ENCODE measurements around the gene NT5DC4.

NT5DC4 gene

DNA sequence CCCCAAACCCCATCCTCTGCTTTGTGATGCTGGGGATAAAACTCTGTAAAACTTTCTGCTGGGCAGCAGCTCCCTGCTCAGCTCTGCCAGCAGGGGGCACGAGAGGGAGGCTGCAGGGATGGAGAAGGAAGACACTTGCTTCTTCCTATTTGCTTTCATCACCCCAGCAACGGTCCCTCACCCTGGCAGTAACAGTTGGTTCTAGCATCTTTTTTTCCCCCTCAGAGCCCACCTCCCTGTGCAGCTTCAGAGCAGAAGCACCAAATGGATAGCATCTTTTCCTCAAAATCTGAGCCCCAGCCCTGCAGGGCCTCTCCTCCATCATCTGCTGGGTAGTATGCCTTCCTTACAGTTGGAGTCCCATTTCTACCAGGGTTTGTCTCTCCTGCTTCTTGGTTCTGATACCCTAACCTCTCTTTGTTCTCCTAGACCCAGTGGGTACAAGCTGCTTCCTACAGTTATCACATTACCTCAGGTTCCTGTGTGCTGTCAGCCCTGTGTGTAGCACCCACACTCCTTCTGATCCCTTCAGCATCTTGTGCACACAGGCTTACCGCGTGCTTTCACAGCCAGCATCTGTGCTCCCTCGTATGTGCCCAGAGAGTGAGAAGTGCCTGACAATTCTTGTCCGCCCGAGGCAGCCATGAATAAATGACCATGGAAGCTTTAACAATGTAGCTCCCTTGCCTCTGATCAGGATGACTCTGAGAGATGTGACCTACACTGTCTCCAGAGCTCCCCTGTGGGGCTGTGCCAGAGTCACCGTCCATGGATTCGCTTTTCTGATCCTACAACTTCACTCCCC, 29.1 kb downstream of the NT5DC4 start:
- Mint-ChIP-seq H3K27me3 (no peaks in the 10 kb centered on the region), H3K4me3 (no peak overlapping the region), H3K9me3 (no peaks in the 10 kb centered on the region), H3K36me3 (ENCODE audit: low read depth) (peaks cover 22% of the 10 kb centered on the region), H3K4me1 (peaks cover 17% of the 10 kb centered on the region), H3K27ac (no peak overlapping the region)
- DNase-seq (peak; percentile 85), ATAC-seq (peak; percentile 86)

DNA sequence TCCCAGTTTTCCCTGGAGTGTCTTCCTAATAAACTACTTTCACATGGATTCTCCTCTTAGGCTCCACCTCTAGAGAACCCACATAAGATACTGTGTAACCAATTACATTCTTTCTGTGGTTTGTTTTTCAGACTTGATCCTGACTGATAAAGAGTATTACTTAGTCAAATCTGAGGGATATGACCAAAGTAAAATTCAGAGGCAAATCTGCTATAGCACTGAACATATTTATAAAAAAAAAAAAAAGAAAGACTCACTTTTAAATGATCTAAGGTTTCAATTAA, 29.7 kb downstream of the NT5DC4 start:
- ATAC-seq (no peak), DNase-seq (no peak)
- Mint-ChIP-seq H3K27ac (no peak overlapping the region), H3K27me3 (no peaks in the 10 kb centered on the region), H3K9me3 (no peaks in the 10 kb centered on the region), H3K36me3 (ENCODE audit: low read depth) (peaks cover 28% of the 10 kb centered on the region), H3K4me1 (peaks cover 17% of the 10 kb centered on the region), H3K4me3 (no peak overlapping the region)

DNA sequence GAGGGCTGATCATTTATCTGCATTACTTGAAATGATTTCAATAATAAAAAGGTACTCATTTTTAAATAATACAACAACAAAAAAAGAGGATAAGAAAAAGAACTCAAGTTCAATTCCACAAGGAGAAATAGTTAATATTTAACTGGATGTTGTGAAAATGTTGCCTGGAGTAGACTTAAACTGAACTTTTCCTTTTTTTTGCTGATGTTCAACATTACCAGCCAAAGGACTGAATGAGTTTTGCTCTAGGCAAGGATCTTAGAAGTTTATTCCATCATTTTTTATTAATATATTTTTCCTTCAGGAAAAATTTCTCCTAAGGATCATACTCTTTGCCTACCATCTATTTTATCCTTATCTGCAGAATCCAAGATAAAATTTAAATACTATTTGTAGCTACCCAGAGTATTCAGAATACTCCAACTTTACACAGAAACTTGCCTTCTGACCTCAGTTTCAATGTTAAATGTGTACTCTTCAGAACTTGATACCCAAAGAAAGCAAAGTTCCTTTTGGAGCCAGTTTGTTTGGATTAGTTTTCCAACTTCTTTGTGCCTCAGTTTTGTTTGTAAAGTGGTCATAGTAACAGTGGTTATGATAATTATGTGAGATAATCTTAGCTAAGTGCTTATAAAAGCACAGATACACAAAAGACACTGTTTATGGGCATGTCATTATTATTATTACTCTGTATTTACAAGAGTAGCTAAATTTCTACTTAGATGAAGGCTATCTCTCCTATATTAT, 30.8 kb downstream of the NT5DC4 start:
- H3K27ac Mint-ChIP-seq: no peak overlapping the region

DNA sequence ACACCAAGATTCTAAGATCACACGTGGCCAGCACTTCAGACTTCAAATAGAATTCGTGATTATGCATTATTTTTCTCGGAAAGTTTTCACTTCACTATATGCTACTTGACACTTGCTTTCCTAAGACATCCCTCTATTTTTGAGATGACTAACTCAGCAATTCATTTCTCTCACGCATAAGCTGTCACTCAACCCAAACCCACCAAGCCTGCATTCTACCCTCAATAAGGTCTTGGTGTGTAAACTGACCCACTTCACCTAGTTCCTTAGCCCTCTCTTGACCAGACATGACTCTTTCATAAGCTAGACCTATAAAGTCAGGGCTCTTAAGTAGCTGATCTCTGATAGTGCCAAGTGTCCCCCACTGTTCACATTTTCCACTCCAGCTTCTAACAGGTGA, 31.8 kb downstream of the NT5DC4 start:
- H3K9me3 Mint-ChIP-seq: no peaks in the 10 kb centered on the region
- peaks cover 17% of the 10 kb centered on the region for H3K4me1 Mint-ChIP-seq
- DNase-seq: no peak
- H3K27me3 Mint-ChIP-seq: no peaks in the 10 kb centered on the region
- peaks cover 38% of the 10 kb centered on the region for H3K36me3 Mint-ChIP-seq (ENCODE audit: low read depth)
- no peak overlapping the region for H3K4me3 Mint-ChIP-seq
- no peak for ATAC-seq
- no peak overlapping the region for H3K27ac Mint-ChIP-seq

More for the DNA sequence above, 30.8 kb downstream of the NT5DC4 start:
- Mint-ChIP-seq H3K27me3 (no peaks in the 10 kb centered on the region), H3K4me3 (no peak overlapping the region), H3K4me1 (peaks cover 17% of the 10 kb centered on the region), H3K36me3 (ENCODE audit: low read depth) (peaks cover 34% of the 10 kb centered on the region), H3K9me3 (no peaks in the 10 kb centered on the region)
- no peak for ATAC-seq
- DNase-seq: no peak

DNA sequence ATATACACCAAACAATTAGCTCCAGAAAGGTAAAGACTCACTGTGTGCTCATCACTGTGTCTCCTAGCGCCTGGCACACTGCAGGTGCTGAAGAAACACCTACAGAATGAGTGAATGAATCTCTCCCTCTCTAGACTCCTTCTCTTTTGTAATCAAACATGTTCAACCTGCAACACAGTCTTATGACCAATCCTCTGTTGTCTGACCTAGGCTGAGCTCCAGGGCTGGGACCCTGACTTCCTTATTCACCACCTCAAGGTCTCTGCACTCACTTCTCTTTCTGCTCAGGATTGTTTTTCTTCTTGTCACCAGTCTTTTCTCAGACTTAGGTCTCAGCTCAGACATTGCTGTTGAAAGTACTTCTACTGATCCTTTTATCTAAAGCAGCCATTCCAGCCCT, 33.7 kb downstream of the NT5DC4 start:
- H3K4me1 Mint-ChIP-seq: peaks cover 18% of the 10 kb centered on the region
- H3K9me3 Mint-ChIP-seq: no peaks in the 10 kb centered on the region
- no peak for DNase-seq
- H3K4me3 Mint-ChIP-seq: no peak overlapping the region
- H3K27ac Mint-ChIP-seq: no peak overlapping the region
- ATAC-seq: no peak
- H3K36me3 Mint-ChIP-seq (ENCODE audit: low read depth): peaks cover 49% of the 10 kb centered on the region
- no peaks in the 10 kb centered on the region for H3K27me3 Mint-ChIP-seq

DNA sequence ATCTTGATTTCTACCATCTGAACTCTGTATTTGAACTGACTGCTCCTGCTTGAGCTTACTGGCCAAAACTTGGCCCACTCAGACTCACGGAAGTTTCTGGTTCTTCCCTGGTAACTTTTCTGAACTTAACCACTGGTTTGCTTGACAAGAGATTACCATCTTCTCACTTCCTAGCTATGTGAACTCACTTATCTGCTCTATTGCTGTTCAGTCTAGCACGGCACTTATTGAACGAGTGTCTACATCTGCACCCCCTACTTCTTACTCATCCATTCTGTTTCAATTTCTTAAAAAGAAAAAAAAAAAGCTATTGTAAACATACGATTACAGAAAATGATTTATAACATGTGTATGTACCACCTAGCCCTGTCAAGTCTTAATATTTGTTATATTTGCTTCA, 34.6 kb downstream of the NT5DC4 start:
- Mint-ChIP-seq H3K4me3 (no peak overlapping the region), H3K27ac (no peak overlapping the region), H3K9me3 (no peaks in the 10 kb centered on the region), H3K27me3 (no peaks in the 10 kb centered on the region), H3K4me1 (peaks cover 10% of the 10 kb centered on the region), H3K36me3 (ENCODE audit: low read depth) (peaks cover 49% of the 10 kb centered on the region)
- ATAC-seq (no peak), DNase-seq (no peak)

DNA sequence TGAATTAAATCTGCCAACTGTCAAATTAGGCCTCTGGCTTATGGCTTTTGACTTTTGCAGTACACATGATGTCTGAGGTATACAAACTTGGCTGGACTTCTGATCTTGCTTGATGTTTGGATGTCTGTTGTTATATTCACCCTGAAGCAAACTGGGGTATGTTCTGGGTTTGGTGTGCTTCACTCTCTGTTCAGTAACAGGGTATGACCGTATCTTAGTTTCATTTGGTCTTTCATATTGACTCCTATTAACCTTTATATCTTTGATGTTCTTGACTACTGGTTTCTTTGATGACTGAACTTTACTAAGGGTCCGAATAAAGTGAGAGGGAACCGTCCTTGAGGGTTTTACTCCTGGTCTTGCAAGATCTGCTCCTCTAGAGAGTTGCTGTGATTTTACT, 35.4 kb downstream of the NT5DC4 start:
- DNase-seq: no peak
- Mint-ChIP-seq H3K4me1 (peaks cover 10% of the 10 kb centered on the region), H3K36me3 (ENCODE audit: low read depth) (peaks cover 50% of the 10 kb centered on the region), H3K27me3 (no peaks in the 10 kb centered on the region), H3K4me3 (no peak overlapping the region), H3K9me3 (no peaks in the 10 kb centered on the region), H3K27ac (no peak overlapping the region)
- no peak for ATAC-seq

DNA sequence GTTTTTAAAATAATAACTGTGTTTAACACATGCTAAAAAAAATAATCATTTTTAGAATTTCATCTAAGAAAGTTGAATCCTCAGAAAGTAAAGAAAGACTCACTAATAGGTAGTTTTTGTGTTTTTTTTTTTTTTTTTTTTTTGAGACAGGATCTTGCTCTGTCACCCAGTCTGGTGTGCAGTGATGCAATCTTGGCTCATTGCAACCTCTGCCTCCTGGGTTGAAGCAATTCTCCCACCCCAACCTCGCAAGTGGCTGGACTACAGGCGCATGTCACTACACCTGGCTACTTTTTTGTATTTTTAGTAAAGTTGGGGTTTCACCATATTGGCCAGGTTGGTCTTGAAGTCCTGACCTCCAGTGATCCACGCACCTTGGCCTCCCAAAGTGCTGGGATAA, 36.4 kb downstream of the NT5DC4 start:
- Mint-ChIP-seq H3K27me3 (no peaks in the 10 kb centered on the region), H3K9me3 (no peaks in the 10 kb centered on the region)
- DNase-seq: no peak

DNA sequence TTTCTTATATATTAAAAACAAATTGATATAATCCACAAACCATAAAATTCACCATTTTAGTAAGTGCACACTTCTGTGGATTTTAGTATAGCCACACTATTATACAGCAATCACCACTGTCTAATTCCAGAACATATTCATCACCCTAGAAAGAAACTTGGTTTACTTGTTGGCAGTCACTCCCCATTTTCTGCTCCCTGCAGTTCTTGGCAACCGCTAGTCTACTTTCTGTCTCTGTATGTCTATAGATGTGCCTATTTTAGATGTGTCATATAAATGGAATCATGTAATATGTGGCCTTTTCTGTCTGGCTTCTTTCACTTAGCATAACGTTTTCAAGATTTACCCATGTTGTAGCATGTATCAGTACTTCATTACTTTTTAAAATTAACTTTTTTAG, 37.9 kb downstream of the NT5DC4 start:
- H3K27me3 Mint-ChIP-seq: no peaks in the 10 kb centered on the region
- DNase-seq (no peak), ATAC-seq (no peak)
- no peaks in the 10 kb centered on the region for H3K9me3 Mint-ChIP-seq
- H3K27ac Mint-ChIP-seq: no peak overlapping the region
- peaks cover 9% of the 10 kb centered on the region for H3K4me1 Mint-ChIP-seq
- H3K4me3 Mint-ChIP-seq: no peak overlapping the region
- peaks cover 50% of the 10 kb centered on the region for H3K36me3 Mint-ChIP-seq (ENCODE audit: low read depth)

More for the DNA sequence above, 36.4 kb downstream of the NT5DC4 start:
- Mint-ChIP-seq H3K4me3 (no peak overlapping the region), H3K4me1 (peaks cover 10% of the 10 kb centered on the region), H3K36me3 (ENCODE audit: low read depth) (peaks cover 52% of the 10 kb centered on the region), H3K27ac (no peak overlapping the region)
- no peak for ATAC-seq

DNA sequence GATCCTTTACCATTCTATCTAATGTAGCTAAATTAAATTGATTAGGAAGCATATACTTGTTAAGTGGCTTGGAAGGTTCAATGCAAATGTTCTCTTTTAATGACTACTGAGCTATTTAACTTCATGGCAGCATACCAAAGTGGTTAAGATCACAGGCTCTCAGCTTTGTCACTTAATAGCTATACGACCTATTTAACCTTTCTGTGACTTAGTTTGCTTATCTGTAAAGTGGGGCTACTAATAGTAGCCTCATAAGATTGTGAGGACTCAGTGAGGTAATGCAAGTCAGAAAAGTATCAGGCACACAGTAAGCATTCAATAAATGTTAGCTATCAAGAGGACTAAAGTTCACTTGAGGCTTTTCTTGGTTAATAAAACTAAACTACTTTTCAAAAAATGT, 39.3 kb downstream of the NT5DC4 start:
- Mint-ChIP-seq H3K4me3 (no peak overlapping the region), H3K9me3 (no peaks in the 10 kb centered on the region), H3K4me1 (peaks cover 12% of the 10 kb centered on the region), H3K27me3 (no peaks in the 10 kb centered on the region), H3K27ac (no peak overlapping the region), H3K36me3 (ENCODE audit: low read depth) (peaks cover 38% of the 10 kb centered on the region)
- no peak for ATAC-seq
- DNase-seq: no peak

DNA sequence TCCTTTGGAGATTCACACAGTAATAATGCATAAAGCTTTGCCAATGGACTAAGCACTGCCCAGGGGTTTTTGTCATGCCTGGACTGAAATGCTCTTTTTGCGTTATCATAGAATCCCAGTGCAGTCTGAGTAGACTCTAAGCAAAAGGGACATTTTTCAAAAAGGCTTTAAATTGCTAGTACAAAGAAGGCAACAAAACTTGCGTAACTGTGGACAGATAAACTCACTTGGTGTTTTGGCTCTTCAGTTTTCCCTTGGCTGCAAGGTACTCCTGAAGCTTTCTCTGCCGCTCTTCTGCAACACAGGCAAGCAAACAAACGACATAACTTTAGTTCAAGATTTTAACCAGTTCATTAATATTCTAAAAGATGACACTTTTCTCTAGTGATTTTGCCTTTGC, 41.5 kb downstream of the NT5DC4 start:
- Mint-ChIP-seq H3K27ac (no peak overlapping the region), H3K36me3 (ENCODE audit: low read depth) (peaks cover 22% of the 10 kb centered on the region), H3K27me3 (no peaks in the 10 kb centered on the region), H3K4me1 (peaks cover 18% of the 10 kb centered on the region), H3K9me3 (no peaks in the 10 kb centered on the region), H3K4me3 (peak overlapping the region; percentile 9)
- DNase-seq (no peak), ATAC-seq (no peak)

DNA sequence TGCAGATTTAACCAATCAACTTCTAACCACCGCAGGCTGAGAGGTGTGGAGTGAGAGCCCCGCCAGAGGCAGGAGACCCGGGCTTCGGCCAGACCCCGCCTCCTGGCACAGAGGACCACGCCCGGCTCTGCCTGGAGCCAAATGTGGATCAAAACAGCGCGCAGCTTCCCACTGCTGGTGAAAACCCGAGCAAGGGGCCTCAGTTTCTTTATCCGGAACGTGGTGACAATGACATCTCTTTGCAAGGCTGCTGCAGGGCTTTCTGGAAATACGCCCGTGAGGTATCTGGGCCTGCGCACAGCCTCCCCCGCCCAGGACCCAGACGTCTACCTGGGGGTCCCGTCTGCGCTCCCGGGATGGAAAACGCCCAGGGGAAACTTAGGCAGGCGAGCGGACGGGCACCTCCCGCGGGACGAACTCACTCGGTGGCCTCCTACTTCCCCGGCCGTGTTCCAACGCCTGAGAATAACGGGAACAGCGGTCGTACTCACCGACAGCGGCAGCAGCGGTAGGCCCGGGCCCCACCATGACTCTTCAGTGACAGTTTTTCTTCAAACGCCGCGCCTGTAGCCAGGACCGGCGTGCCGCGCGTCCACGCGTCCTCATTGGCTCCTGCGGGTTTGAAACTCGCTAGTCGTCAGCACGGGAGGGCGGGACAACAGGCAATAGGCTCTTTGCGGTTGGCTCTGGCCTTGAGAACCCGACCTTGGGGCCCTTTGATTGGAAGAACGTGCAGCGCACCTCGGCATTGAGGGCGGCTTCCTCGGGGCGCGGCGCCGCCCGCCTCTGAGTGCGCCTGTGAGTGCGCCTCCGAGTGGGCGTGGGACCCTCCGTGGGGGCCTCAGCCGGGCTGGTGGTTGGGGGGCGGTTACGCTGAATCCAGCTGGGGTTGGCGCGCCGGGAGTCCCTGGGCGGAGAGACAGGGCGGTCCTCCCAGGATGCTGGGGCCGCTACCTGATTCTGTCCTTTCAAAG, 43.5 kb downstream of the NT5DC4 start, which contains the start of gene CKAP2L:
TSS of gene CKAP2L (minus strand) at position 539 of the 974 bp plus-strand sequence. CDS start at position 528, 11 bp downstream.
- Mint-ChIP-seq H3K27ac (peak within 1 kb of the TSS; percentile 84), H3K4me3 (peak within 1 kb of the TSS; percentile 95)

DNA sequence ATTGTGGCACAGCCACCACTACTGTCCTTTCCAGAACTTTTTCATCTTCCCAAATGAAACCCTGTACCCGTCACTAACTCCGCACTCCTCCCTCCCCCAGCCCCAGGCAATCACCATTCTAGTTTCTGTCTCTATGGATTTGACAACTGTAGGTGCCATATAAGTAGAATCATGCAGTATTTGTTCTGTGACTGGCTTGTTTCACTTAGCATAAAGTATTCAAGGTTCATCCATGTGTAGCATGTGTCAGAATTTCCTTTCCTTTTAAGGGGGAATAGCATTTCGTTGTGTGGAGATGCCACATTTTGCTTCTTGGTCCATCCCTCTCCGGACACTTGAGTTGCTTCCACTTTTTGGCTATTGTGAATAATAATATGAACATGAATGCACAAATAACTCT, 44.4 kb downstream of the NT5DC4 start:
- no peaks in the 10 kb centered on the region for H3K27me3 Mint-ChIP-seq
- peak overlapping the region; percentile 45 for H3K27ac Mint-ChIP-seq
- H3K9me3 Mint-ChIP-seq: no peaks in the 10 kb centered on the region
- DNase-seq: no peak
- peak overlapping the region; percentile 95 for H3K4me3 Mint-ChIP-seq
- H3K36me3 Mint-ChIP-seq (ENCODE audit: low read depth): peaks cover 10% of the 10 kb centered on the region
- peaks cover 26% of the 10 kb centered on the region for H3K4me1 Mint-ChIP-seq
- no peak for ATAC-seq

More for the DNA sequence above, 43.5 kb downstream of the NT5DC4 start, which contains the start of gene CKAP2L:
- peaks cover 26% of the 10 kb centered on the region for H3K4me1 Mint-ChIP-seq
- no peaks in the 10 kb centered on the region for H3K9me3 Mint-ChIP-seq
- DNase-seq: peak; percentile 94
- ATAC-seq: peak; percentile 98
- H3K27me3 Mint-ChIP-seq: no peaks in the 10 kb centered on the region
- peaks cover 12% of the 10 kb centered on the region for H3K36me3 Mint-ChIP-seq (ENCODE audit: low read depth)

DNA sequence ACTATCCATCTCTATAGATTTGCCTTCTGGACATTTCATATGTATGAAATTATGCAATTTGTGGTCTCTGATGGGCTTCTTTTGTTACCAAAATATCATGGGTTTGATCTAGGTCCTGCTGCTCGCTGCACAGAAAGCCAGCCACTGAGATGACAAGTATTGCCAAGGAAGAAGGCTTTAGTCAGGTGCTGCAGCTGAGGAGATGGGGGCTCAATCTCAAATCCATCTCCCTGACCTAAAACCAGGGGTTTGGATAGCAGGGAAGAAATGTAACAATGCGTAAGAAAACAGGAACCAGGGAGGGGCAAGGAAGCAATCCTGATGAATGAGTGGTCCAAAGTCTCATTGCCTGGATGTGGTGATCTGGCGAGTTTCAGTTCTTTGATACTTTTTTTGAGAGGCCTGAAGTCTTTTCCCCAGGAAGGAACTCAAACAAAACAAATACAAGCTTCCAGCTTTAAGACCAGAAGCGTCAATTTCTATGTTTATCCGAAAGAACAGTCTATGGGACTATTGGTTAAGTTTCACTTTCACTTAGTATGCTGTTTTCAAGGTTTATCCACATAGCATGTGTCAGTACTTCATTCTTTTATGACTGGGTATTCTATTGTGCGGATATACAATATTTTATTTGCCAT, 47.0 kb downstream of the NT5DC4 start:
- Mint-ChIP-seq H3K9me3 (no peaks in the 10 kb centered on the region), H3K27ac (peak overlapping the region; percentile 28), H3K27me3 (no peaks in the 10 kb centered on the region), H3K36me3 (ENCODE audit: low read depth) (peaks cover 1% of the 10 kb centered on the region), H3K4me1 (peaks cover 26% of the 10 kb centered on the region), H3K4me3 (peak overlapping the region; percentile 24)
- DNase-seq (no peak), ATAC-seq (no peak)
